DND-41 (cell line): Measurements from ENCODE around the gene EPB41L4A.

Experiments used
- ATAC-seq: fragments of 200-7000 bp; cut with Tn5 transposase; 3 replicates; pipeline ENCODE4 v1.9.1; 2021; ENCODE audit warnings: low read depth; ENCODE audit not compliant: insufficient read depth
- DNase-seq: peaks from one replicate; pipeline ENCODE4 v3.0.0-alpha.2; 2020
- H2AFZ ChIP-seq: 2 replicates; pipeline ENCODE4 v1.6.0; 2012; ENCODE audit warnings: low read depth, low read length
- H3K27ac ChIP-seq: 2 replicates; pipeline ENCODE4 v1.5.1; 2012; ENCODE audit warnings: low read length, inconsistent platforms
- H3K27me3 ChIP-seq: fragments of 200-600 bp; sonication (generic); 2 replicates; pipeline ENCODE4 v1.6.0; 2012; ENCODE audit warnings: low read length, mild to moderate bottlenecking, inconsistent platforms; ENCODE audit not compliant: insufficient read depth, poor library complexity
- H3K36me3 ChIP-seq: 2 replicates; pipeline ENCODE4 v1.5.1; 2012; ENCODE audit warnings: low read length, inconsistent platforms; ENCODE audit not compliant: insufficient read depth
- H3K4me1 ChIP-seq: 2 replicates; pipeline ENCODE4 v1.5.1; 2012; ENCODE audit warnings: mild to moderate bottlenecking, low read length; ENCODE audit not compliant: insufficient read depth
- H3K4me2 ChIP-seq: 2 replicates; pipeline ENCODE4 v1.6.0; 2012; ENCODE audit warnings: mild to moderate bottlenecking, moderate library complexity, low read length, inconsistent platforms; ENCODE audit not compliant: insufficient read depth
- H3K4me3 ChIP-seq, 2 experiments: fragments of 200-600 bp in 1 of 2; shearing (Covaris generic) in 1 of 2; 2 replicates each; pipeline ENCODE4 v1.5.1; 2012 to 2016; ENCODE audit warnings: inconsistent platforms in 2 of 2, low read length in 2 of 2, mild to moderate bottlenecking in 2 of 2, low read depth in 1 of 2, moderate library complexity in 1 of 2
- H3K79me2 ChIP-seq: 2 replicates; pipeline ENCODE4 v1.6.0; 2012; ENCODE audit warnings: low read length, inconsistent platforms; ENCODE audit not compliant: insufficient read depth
- H3K9ac ChIP-seq: 2 replicates; pipeline ENCODE4 v1.6.0; 2012; ENCODE audit warnings: low read depth, mild to moderate bottlenecking, inconsistent platforms, low read length, moderate library complexity
- H3K9me3 ChIP-seq: 2 replicates; pipeline ENCODE4 v1.5.1; 2012; ENCODE audit warnings: low read length, moderate library complexity, mild to moderate bottlenecking, inconsistent platforms; ENCODE audit not compliant: insufficient read depth, severe bottlenecking
- H4K20me1 ChIP-seq: 2 replicates; pipeline ENCODE4 v1.6.0; 2012; ENCODE audit warnings: low read length; ENCODE audit not compliant: insufficient read depth
- EZH2 ChIP-seq: IDR thresholded peaks from 3 replicates; pipeline ENCODE4 v1.6.1; 2012; ENCODE audit warnings: borderline replicate concordance, low read depth, mild to moderate bottlenecking, moderate library complexity, low read length, inconsistent platforms; ENCODE audit not compliant: severe bottlenecking
- TF ChIP-seq, protein P1 (sequence below): IDR thresholded peaks from 2 replicates; pipeline ENCODE4 v1.5.1; 2012; ENCODE audit warnings: borderline replicate concordance, low read length, moderate library complexity, mild to moderate bottlenecking; ENCODE audit not compliant: poor library complexity, severe bottlenecking; ENCODE audit errors: extremely low read depth

The EPB41L4A gene

DNA sequence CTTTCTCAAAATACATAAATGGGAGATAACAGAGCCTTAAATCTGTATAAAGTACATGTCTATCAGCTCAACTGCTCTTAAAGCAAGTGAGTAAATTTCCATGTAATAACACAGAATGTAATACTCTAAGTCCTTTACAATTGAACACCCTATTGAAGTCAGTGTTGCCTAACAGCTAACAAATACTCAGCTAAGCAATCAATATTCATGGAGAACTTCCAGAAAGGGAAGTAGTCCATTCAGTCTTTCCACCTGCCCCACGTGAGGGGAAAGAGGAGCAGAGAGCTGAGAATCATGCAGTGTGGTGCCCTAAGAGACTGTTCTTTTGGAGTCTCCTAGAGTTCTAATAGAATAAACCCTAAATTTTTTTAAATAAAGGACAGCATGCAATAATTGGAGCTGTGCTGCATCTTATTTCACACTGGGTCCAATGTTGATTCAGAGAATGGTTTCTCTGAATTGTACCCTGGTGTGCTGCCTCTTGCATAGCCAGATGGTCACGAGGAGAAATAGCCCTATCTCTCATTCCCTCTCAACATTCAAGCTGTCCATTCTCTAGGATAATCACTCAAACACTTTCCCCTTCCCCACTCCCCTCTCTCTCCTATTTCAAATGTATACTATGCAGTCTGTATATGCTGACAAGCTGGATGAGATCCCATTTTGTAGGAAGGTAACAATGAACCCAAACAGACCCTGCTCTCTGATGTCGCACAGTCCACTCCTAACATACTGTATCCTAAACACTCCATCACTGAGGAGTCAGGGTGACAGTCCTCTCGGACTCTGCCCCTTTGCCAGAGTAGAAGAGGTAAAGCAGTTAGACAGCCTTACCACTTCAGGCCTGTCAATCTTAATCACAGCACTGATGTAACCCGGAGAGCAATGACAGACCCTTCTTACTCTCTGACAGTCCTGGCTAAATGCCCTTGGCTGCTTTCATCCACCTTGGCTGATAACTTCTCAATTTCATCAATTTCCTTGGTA, 134.8 kb downstream of the EPB41L4A start:
- no peaks in the 10 kb centered on the region for H4K20me1 ChIP-seq
- H3K4me3 ChIP-seq = no peak overlapping the region
- no peaks in the 10 kb centered on the region for H3K36me3 ChIP-seq
- no peaks in the 10 kb centered on the region for H3K79me2 ChIP-seq
- ATAC-seq (no peak), DNase-seq (no peak)
- no peak for TF ChIP-seq EZH2
- TF ChIP-seq, protein P1, sequence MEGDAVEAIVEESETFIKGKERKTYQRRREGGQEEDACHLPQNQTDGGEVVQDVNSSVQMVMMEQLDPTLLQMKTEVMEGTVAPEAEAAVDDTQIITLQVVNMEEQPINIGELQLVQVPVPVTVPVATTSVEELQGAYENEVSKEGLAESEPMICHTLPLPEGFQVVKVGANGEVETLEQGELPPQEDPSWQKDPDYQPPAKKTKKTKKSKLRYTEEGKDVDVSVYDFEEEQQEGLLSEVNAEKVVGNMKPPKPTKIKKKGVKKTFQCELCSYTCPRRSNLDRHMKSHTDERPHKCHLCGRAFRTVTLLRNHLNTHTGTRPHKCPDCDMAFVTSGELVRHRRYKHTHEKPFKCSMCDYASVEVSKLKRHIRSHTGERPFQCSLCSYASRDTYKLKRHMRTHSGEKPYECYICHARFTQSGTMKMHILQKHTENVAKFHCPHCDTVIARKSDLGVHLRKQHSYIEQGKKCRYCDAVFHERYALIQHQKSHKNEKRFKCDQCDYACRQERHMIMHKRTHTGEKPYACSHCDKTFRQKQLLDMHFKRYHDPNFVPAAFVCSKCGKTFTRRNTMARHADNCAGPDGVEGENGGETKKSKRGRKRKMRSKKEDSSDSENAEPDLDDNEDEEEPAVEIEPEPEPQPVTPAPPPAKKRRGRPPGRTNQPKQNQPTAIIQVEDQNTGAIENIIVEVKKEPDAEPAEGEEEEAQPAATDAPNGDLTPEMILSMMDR = no peak
- no peak overlapping the region for H2AFZ ChIP-seq
- no peak overlapping the region for H3K4me2 ChIP-seq
- no peaks in the 10 kb centered on the region for H3K4me1 ChIP-seq
- no peaks in the 10 kb centered on the region for H3K9me3 ChIP-seq
- no peak overlapping the region for H3K27ac ChIP-seq
- peaks cover 13% of the 10 kb centered on the region for H3K27me3 ChIP-seq
- H3K9ac ChIP-seq = no peak overlapping the region

DNA sequence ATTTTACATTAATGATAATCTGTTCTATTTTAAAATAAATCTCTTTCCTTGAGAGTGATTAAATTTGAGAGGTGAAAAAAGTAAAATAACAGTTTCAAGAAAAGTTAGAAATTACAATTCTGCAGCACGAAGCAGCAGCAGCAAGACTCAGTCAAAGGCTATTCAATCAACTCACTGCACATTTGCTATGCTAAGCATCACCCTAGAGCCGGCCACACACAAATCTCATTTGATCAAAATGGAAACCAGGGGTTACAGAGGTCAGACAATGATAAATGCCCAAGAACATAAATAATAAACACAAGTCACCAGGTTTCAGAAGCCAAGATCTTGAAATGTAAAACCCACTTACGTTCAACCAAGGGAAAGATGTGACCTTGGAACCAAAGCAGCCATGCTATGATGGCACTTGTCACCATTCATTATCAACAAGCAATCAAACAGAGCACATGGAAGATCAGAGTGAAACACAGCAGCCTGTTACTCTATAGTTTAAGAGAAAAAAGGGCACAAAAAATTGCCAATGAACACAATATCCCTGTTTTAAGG, 136.0 kb downstream of the EPB41L4A start:
- no peak overlapping the region for H3K9ac ChIP-seq
- TF ChIP-seq, protein P1 = no peak
- no peak for TF ChIP-seq EZH2
- H3K4me3 ChIP-seq = no peak overlapping the region
- no peak overlapping the region for H3K4me2 ChIP-seq
- no peaks in the 10 kb centered on the region for H3K9me3 ChIP-seq
- no peaks in the 10 kb centered on the region for H3K79me2 ChIP-seq
- no peaks in the 10 kb centered on the region for H3K4me1 ChIP-seq
- DNase-seq (no peak), ATAC-seq (no peak)
- H4K20me1 ChIP-seq = no peaks in the 10 kb centered on the region
- H3K27me3 ChIP-seq = peaks cover 10% of the 10 kb centered on the region
- no peak overlapping the region for H3K27ac ChIP-seq
- no peak overlapping the region for H2AFZ ChIP-seq
- H3K36me3 ChIP-seq = no peaks in the 10 kb centered on the region

DNA sequence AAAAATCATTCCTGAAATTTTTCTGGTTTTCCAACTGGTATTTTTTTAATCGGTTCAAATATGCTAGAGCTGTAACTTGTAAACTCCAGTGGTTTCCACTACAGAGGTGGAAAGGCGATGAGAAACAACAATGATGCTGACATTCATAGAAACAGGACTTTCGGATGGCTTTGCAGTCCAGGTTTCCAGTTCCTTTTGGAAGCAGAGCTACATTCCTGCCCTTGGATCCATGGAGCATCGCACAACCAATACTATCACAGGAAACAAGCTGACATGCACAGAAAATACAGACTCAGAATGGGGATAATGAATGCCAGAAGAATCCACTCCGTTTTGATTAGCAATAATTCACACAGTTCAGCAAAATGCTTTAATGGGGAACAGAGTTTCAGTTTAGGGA, 140.0 kb downstream of the EPB41L4A start:
- TF ChIP-seq, protein P1 = no peak
- TF ChIP-seq EZH2 = no peak
- no peak overlapping the region for H3K4me3 ChIP-seq
- H3K9me3 ChIP-seq = no peaks in the 10 kb centered on the region
- H3K79me2 ChIP-seq = no peaks in the 10 kb centered on the region
- no peaks in the 10 kb centered on the region for H4K20me1 ChIP-seq
- H3K4me1 ChIP-seq = no peaks in the 10 kb centered on the region
- H2AFZ ChIP-seq = no peak overlapping the region
- H3K9ac ChIP-seq = no peak overlapping the region
- no peak overlapping the region for H3K27ac ChIP-seq
- DNase-seq (no peak), ATAC-seq (no peak)
- no peaks in the 10 kb centered on the region for H3K36me3 ChIP-seq
- no peak overlapping the region for H3K4me2 ChIP-seq
- peaks cover 19% of the 10 kb centered on the region for H3K27me3 ChIP-seq
